ENCODE data around the gene TMTC4.
"Not testable (repeated sequence)": the region's sequence is repeated elsewhere in the genome, so short reads cannot be mapped to it uniquely, and the experiment has no call there.

TMTC4 gene

GRCh38 chr13:100633461-100633860 lies 41.1 kb downstream of the TMTC4 start:
- no peak for TF ChIP-seq POLR2A (IDR thresholded peaks at IDR 0.05; ENCODE audit: low read length)
- TF ChIP-seq GATA1 (IDR thresholded peaks at IDR 0.05; ENCODE audit: low read depth, low read length): no peak
- no peak for DNase-seq

- TF ChIP-seq GATA1 (IDR thresholded peaks at IDR 0.05; ENCODE audit: low read depth, low read length) (no peak), POLR2A (IDR thresholded peaks at IDR 0.05; ENCODE audit: low read length) (no peak)
- no peak for DNase-seq
These were observed 44.0 kb downstream of the TMTC4 start for GRCh38 chr13:100630555-100630954.

- no peak for DNase-seq
- TF ChIP-seq POLR2A (IDR thresholded peaks at IDR 0.05; ENCODE audit: low read length) (no peak), GATA1 (IDR thresholded peaks at IDR 0.05; ENCODE audit: low read depth, low read length) (no peak)
These were observed 47.5 kb downstream of the TMTC4 start for GRCh38 chr13:100627120-100627519.

- no peak for DNase-seq
- no peak for TF ChIP-seq GATA1 (IDR thresholded peaks at IDR 0.05; ENCODE audit: low read depth, low read length)
- no peak for TF ChIP-seq POLR2A (IDR thresholded peaks at IDR 0.05; ENCODE audit: low read length)
These were observed 49.1 kb downstream of the TMTC4 start for GRCh38 chr13:100625447-100625846.

- no peak for TF ChIP-seq POLR2A (IDR thresholded peaks at IDR 0.05; ENCODE audit: low read length)
These were observed 53.8 kb downstream of the TMTC4 start for GRCh38 chr13:100620792-100621191.

GRCh38 chr13:100619940-100620339 lies 54.7 kb downstream of the TMTC4 start:
- DNase-seq: no peak
- TF ChIP-seq POLR2A (IDR thresholded peaks at IDR 0.05; ENCODE audit: low read length) (no peak), GATA1 (IDR thresholded peaks at IDR 0.05; ENCODE audit: low read depth, low read length) (no peak)

More at GRCh38 chr13:100620792-100621191, 53.8 kb downstream of the TMTC4 start:
- DNase-seq: no peak

GRCh38 chr13:100618897-100619296 lies 55.7 kb downstream of the TMTC4 start:
- not testable (repeated sequence) for DNase-seq

GRCh38 chr13:100613031-100613430 lies 61.6 kb downstream of the TMTC4 start:
- TF ChIP-seq GATA1 (IDR thresholded peaks at IDR 0.05; ENCODE audit: low read depth, low read length) (no peak), POLR2A (IDR thresholded peaks at IDR 0.05; ENCODE audit: low read length) (no peak)
- DNase-seq: no peak

GRCh38 chr13:100611678-100612492 lies 62.7 kb downstream of the TMTC4 start:
- no peak for DNase-seq
- TF ChIP-seq GATA1 (IDR thresholded peaks at IDR 0.05; ENCODE audit: low read depth, low read length) (no peak), POLR2A (IDR thresholded peaks at IDR 0.05; ENCODE audit: low read length) (no peak)

- DNase-seq: no peak
- TF ChIP-seq POLR2A (IDR thresholded peaks at IDR 0.05; ENCODE audit: low read length) (no peak), GATA1 (IDR thresholded peaks at IDR 0.05; ENCODE audit: low read depth, low read length) (no peak)
These were observed 63.9 kb downstream of the TMTC4 start for GRCh38 chr13:100610391-100611347.

GRCh38 chr13:100608906-100609305 lies 65.7 kb downstream of the TMTC4 start:
- TF ChIP-seq GATA1 (IDR thresholded peaks at IDR 0.05; ENCODE audit: low read depth, low read length) (no peak), POLR2A (IDR thresholded peaks at IDR 0.05; ENCODE audit: low read length) (no peak)
- no peak for DNase-seq

GRCh38 chr13:100608489-100608888 lies 66.1 kb downstream of the TMTC4 start:
- TF ChIP-seq GATA1 (IDR thresholded peaks at IDR 0.05; ENCODE audit: low read depth, low read length) (no peak), POLR2A (IDR thresholded peaks at IDR 0.05; ENCODE audit: low read length) (no peak)

GRCh38 chr13:100604918-100605710 lies 69.5 kb downstream of the TMTC4 start:
- DNase-seq: no peak
- TF ChIP-seq POLR2A (IDR thresholded peaks at IDR 0.05; ENCODE audit: low read length): no peak
- no peak for TF ChIP-seq GATA1 (IDR thresholded peaks at IDR 0.05; ENCODE audit: low read depth, low read length)

More at GRCh38 chr13:100608489-100608888, 66.1 kb downstream of the TMTC4 start:
- no peak for DNase-seq

All from erythroblast (primary cell).